DMS53 treated with DMSO at 0.1 percent for 48 hours (cell line): ENCODE data around the gene COPB1.
A peak's percentile ranks its signal among the peaks of the same experiment; 100 is the strongest.

Experiments
- DNase-seq: peaks from one replicate; lab custom pipeline; 2025; ENCODE audit not compliant: unreplicated experiment; lab: John Stamatoyannopoulos, UW

Gene COPB1

GRCh38 chr11:14425621-14426020 lies 74.0 kb downstream of the COPB1 start:
- DNase-seq, result no peak

- no peak for DNase-seq
Measured at GRCh38 chr11:14424096-14424495, 75.5 kb downstream of the COPB1 start.

- no peak for DNase-seq
Measured at GRCh38 chr11:14423633-14424032, 76.0 kb downstream of the COPB1 start.

- DNase-seq, result no peak
Measured at GRCh38 chr11:14422814-14423182, 76.8 kb downstream of the COPB1 start.

GRCh38 chr11:14422052-14422813 lies 77.4 kb downstream of the COPB1 start:
- DNase-seq, result peak; percentile 24

GRCh38 chr11:14420223-14420622 lies 79.4 kb downstream of the COPB1 start:
- DNase-seq, result no peak

GRCh38 chr11:14418801-14419417 lies 80.7 kb downstream of the COPB1 start:
- DNase-seq, result peak; percentile 49

GRCh38 chr11:14417617-14418374 lies 81.8 kb downstream of the COPB1 start:
- DNase-seq, result no peak

- DNase-seq, result no peak
Measured at GRCh38 chr11:14417186-14417585, 82.4 kb downstream of the COPB1 start.

- no peak for DNase-seq
Measured at GRCh38 chr11:14414470-14415461, 84.8 kb downstream of the COPB1 start.

GRCh38 chr11:14413307-14414069 lies 86.1 kb downstream of the COPB1 start:
- no peak for DNase-seq

- DNase-seq, result no peak
Measured at GRCh38 chr11:14411818-14412217, 87.8 kb downstream of the COPB1 start.

- no peak for DNase-seq
Measured at GRCh38 chr11:14409891-14410290, 89.7 kb downstream of the COPB1 start.

- DNase-seq, result no peak
Measured at GRCh38 chr11:14408612-14409011, 91.0 kb downstream of the COPB1 start.
